ENCODE measurements around the gene PRR19.

- TF ChIP-seq MAX (IDR thresholded peaks at IDR 0.05) (no peak), REST (IDR thresholded peaks at IDR 0.05; ENCODE audit: low read depth) (no peak), TAF1 (IDR thresholded peaks at IDR 0.05; ENCODE audit: low read depth) (no peak)
These were observed 11.8 kb upstream of the PRR19 start for GRCh38 chr19:42290136-42290522.
